ENCODE measurements around the gene ZIM2.

Gene ZIM2

GRCh38 chr19:56839652-56840450 is 675 bp downstream of the ZIM2 start:
- no peak for DNase-seq (ENCODE audit: extremely low read depth in 1 of 2, low read depth in 1 of 2)

DNA sequence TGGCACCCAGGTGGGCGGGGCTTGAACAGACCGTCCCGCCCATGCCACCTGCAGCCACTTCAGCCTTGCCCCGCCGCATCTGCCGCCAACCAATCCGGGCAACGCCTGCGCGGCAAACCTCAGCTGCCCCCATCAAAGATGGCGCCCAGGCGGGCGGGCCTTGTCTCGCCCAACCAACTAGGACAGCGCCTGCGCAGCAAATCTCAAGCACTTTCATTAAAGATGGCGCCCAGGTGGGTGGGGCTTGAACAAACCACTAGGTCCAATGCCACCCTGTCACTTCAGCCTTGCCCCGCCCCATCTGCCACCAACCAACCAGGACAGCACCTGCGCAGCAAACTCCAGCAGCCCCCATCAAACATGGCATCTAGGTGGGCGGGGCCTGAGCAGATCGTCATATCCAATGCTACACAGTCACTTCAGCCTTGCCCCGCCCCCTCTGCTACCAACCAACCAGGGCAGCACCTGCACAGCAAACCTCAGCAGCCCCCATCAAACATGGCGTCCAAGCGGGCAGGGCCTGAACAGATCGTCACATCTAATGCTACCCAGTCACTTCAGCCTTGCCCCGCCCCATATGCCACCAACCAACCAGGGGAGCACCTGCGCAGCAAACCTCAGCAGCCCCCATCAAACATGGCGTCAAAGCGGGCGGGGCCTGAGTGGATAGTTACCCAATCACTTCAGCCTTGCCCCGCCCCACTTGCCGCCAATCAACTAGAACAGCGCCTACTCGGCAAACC is 1.4 kb downstream of the ZIM2 start:
- DNase-seq (ENCODE audit: extremely low read depth in 1 of 2, low read depth in 1 of 2) = no peak

GRCh38 chr19:56838024-56838908 is 2.3 kb downstream of the ZIM2 start:
- DNase-seq (ENCODE audit: extremely low read depth in 1 of 2, low read depth in 1 of 2) = no peak

- no peak for DNase-seq (ENCODE audit: extremely low read depth in 1 of 2, low read depth in 1 of 2)
These were observed 3.0 kb downstream of the ZIM2 start for GRCh38 chr19:56837492-56838023.

- DNase-seq (ENCODE audit: extremely low read depth in 1 of 2, low read depth in 1 of 2) = no peak
These were observed 3.5 kb downstream of the ZIM2 start for GRCh38 chr19:56837004-56837403.

- DNase-seq (ENCODE audit: extremely low read depth in 1 of 2, low read depth in 1 of 2) = no peak
These were observed 4.5 kb downstream of the ZIM2 start for GRCh38 chr19:56836059-56836458.

DNA sequence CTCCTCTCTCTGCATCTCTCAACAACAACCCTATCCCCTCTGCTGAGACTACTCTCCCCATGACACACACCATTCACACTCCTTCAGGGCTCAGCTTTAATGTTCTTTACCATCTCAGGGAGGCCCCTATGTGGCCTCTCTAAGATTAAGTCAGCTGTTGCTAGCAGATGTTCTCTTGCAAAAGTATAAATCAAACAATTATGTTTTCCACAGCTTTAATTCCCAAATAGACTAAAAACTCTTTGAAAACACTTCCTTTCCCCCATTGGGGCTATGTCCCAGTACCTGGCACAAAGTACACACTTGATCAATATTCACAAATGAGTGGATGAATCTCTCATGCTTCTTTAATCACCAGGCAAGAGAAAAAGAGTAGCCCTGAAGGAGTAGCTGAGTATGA is 5.1 kb downstream of the ZIM2 start:
- no peak for DNase-seq (ENCODE audit: extremely low read depth in 1 of 2, low read depth in 1 of 2)

GRCh38 chr19:56834564-56835375 is 5.8 kb downstream of the ZIM2 start:
- no peak for DNase-seq (ENCODE audit: extremely low read depth in 1 of 2, low read depth in 1 of 2)

DNA sequence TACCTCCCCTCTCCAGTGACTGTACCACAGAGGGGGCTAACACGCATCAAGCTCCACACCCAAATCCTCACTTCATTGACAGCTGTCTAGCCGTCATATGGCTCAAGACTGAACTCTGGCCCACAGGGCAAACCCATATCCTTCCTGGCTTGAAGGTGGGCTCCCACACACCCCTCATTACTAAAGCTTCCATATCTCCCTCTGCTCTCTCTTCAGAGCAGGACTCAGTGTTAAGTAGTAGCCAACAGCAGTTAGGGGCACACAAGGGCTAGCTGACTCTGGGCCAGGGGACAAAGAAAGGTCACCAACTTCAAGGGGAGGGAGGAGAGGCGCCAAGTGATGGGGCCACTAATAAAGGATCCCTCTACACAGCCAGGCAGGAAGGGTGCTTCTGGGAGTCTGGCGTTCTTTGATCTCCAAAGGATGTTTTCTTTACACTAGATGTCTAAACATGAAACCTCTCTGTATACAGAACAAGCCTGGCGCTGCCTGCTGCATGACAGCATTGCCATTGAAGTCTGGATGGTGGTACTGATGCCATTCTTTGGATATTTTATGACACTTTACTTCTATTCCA is 8.1 kb downstream of the ZIM2 start:
- DNase-seq (ENCODE audit: extremely low read depth in 1 of 2, low read depth in 1 of 2) = no peak

GRCh38 chr19:56831255-56831654 is 9.3 kb downstream of the ZIM2 start:
- DNase-seq (ENCODE audit: extremely low read depth in 1 of 2, low read depth in 1 of 2) = no peak

DNA sequence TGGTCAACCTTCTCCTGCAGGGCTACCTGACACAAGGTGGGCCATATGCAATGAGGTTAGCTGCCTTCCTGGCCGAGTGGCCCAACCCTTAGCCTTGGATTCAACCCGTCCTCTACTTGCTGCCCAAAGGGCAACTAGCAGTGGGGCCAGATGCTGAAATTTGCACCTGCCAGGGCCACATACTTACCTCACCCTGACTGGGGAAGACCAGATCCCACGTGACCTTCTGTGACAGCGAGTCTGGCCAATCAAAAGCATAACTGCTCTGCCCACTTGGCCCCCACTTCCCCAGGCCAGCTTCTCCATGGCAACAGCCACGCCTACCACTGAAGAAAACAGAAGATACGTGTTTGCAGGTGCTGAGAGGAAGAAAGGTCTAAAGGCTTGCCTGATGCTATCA is 10.9 kb downstream of the ZIM2 start:
- DNase-seq (ENCODE audit: extremely low read depth in 1 of 2, low read depth in 1 of 2) = no peak

GRCh38 chr19:56827708-56828107 is 12.8 kb downstream of the ZIM2 start:
- no peak for DNase-seq (ENCODE audit: extremely low read depth in 1 of 2, low read depth in 1 of 2)

- no peak for DNase-seq (ENCODE audit: extremely low read depth in 1 of 2, low read depth in 1 of 2)
These were observed 16.6 kb downstream of the ZIM2 start for GRCh38 chr19:56823956-56824355.

DNA sequence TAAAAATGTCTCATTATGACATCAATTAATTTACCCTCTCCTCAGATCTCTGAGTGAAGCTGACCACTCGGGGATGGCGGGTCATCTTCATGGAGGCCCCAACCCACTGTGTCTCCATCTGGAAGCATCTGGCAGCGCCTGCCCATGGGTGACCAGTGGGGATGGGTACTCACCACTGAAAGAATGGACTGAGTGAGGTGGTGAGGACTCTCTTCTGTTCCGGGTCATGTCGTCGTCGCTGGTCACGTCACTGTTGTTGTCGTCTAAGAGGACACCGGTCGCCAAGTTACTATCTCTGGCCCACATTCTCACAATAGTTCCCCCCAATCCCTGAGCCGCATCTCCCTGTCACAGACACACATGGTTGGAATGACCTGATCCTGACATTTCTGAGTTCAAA is 17.1 kb downstream of the ZIM2 start:
- no peak for DNase-seq (ENCODE audit: extremely low read depth in 1 of 2, low read depth in 1 of 2)

DNA sequence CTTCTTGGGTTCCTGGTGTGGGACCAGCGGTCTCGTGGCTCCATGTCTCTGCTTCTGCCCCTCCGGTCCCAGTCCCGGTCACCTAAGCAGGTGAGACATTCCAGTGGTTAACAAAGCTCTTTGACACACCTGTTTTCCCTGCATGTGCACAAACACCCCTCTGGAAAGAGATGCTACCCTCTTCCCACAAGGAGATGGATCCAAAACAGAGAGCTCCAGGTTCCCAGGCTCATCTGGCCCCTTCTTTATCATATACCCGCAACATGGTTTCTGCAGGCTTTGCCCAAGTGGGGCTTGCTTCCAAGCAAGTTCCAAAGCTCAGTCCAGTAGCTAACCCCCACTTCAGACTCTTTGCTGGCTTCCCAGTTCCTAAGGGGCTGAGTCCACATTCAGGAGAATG is 17.8 kb downstream of the ZIM2 start:
- no peak for DNase-seq (ENCODE audit: extremely low read depth in 1 of 2, low read depth in 1 of 2)

GRCh38 chr19:56821675-56822074 is 18.9 kb downstream of the ZIM2 start:
- no peak for DNase-seq (ENCODE audit: extremely low read depth in 1 of 2, low read depth in 1 of 2)

DNA sequence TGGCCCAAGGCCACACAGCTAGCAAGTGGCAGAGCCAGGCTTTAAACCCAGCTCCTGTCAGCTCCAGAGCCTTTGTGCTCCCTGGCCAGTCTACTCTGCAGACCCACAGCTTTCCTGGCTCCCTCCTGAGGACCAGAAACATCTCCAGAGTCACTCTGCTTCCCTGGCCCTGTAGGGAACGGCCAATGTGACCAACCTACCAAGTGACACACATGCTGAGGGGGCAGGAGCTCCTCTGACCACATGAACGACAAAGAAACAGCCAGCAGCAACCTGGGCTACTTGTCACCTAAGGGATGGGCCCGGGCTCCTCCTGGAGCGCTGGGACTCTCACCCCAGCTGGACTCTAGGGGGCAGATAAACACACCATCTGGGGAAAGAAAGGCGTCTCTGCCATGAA is 19.3 kb downstream of the ZIM2 start:
- no peak for DNase-seq (ENCODE audit: extremely low read depth in 1 of 2, low read depth in 1 of 2)

GRCh38 chr19:56819166-56819565 is 21.4 kb downstream of the ZIM2 start:
- DNase-seq (ENCODE audit: extremely low read depth in 1 of 2, low read depth in 1 of 2) = no peak

GRCh38 chr19:56814656-56815055 is 25.9 kb downstream of the ZIM2 start:
- no peak for DNase-seq (ENCODE audit: extremely low read depth in 1 of 2, low read depth in 1 of 2)

- DNase-seq (ENCODE audit: extremely low read depth in 1 of 2, low read depth in 1 of 2) = no peak
These were observed 27.0 kb downstream of the ZIM2 start for GRCh38 chr19:56813531-56813930.

Measured in stimulated activated CD8-positive, alpha-beta memory T cell treated with anti-CD3 and anti-CD28 coated beads, Interleukin-7, amount 100 ng/mL, for 48 hours (primary cell).